ENCODE measurements around the gene INPP4B.
"Not testable (repeated sequence)": the region's sequence is repeated elsewhere in the genome, so short reads cannot be mapped to it uniquely, and the experiment has no call there.

INPP4B gene

GRCh38 chr4:142826503-142827241 lies 19.4 kb downstream of the INPP4B start:
- no peak for DNase-seq (ENCODE audit: low read depth in 3 of 3)

- no peak for DNase-seq (ENCODE audit: low read depth in 3 of 3)
Measured at GRCh38 chr4:142824368-142824767, 21.7 kb downstream of the INPP4B start.

- no peak for DNase-seq (ENCODE audit: low read depth in 3 of 3)
Measured at GRCh38 chr4:142823796-142824195, 22.3 kb downstream of the INPP4B start.

GRCh38 chr4:142818476-142818875 lies 27.6 kb downstream of the INPP4B start:
- DNase-seq (ENCODE audit: low read depth in 3 of 3), result no peak

GRCh38 chr4:142818031-142818430 lies 28.1 kb downstream of the INPP4B start:
- DNase-seq (ENCODE audit: low read depth in 3 of 3), result no peak

GRCh38 chr4:142817442-142817841 lies 28.7 kb downstream of the INPP4B start:
- DNase-seq (ENCODE audit: low read depth in 3 of 3), result peak; percentile 9 to 38 (median 17)

GRCh38 chr4:142815834-142816233 lies 30.3 kb downstream of the INPP4B start:
- peak in 2 of 3 experiments; percentile 12 to 16 for DNase-seq (ENCODE audit: low read depth in 3 of 3)

- no peak for DNase-seq (ENCODE audit: low read depth in 3 of 3)
Measured at GRCh38 chr4:142813388-142813787, 32.7 kb downstream of the INPP4B start.

- DNase-seq (ENCODE audit: low read depth in 3 of 3), result no peak
Measured at GRCh38 chr4:142812091-142812490, 34.0 kb downstream of the INPP4B start.

- no peak for DNase-seq (ENCODE audit: low read depth in 3 of 3)
Measured at GRCh38 chr4:142811034-142811433, 35.1 kb downstream of the INPP4B start.

GRCh38 chr4:142809559-142809958 lies 36.5 kb downstream of the INPP4B start:
- DNase-seq (ENCODE audit: low read depth in 3 of 3), result no peak

- not testable (repeated sequence) for DNase-seq (ENCODE audit: low read depth in 3 of 3)
Measured at GRCh38 chr4:142803879-142804278, 42.2 kb downstream of the INPP4B start.

- no peak for DNase-seq (ENCODE audit: low read depth in 3 of 3)
Measured at GRCh38 chr4:142801966-142802365, 44.1 kb downstream of the INPP4B start.

- DNase-seq (ENCODE audit: low read depth in 3 of 3), result no peak
Measured at GRCh38 chr4:142781114-142781513, 65.0 kb downstream of the INPP4B start.

- no peak for DNase-seq (ENCODE audit: low read depth in 3 of 3)
Measured at GRCh38 chr4:142778900-142779299, 67.2 kb downstream of the INPP4B start.

GRCh38 chr4:142778430-142778829 lies 67.7 kb downstream of the INPP4B start:
- DNase-seq (ENCODE audit: low read depth in 3 of 3), result no peak

GRCh38 chr4:142777045-142777743 lies 68.9 kb downstream of the INPP4B start:
- no peak for DNase-seq (ENCODE audit: low read depth in 3 of 3)

GRCh38 chr4:142776026-142776425 lies 70.1 kb downstream of the INPP4B start:
- no peak for DNase-seq (ENCODE audit: low read depth in 3 of 3)

- no peak for DNase-seq (ENCODE audit: low read depth in 3 of 3)
Measured at GRCh38 chr4:142773505-142773904, 72.6 kb downstream of the INPP4B start.

GRCh38 chr4:142762280-142762679 lies 83.8 kb downstream of the INPP4B start:
- DNase-seq (ENCODE audit: low read depth in 3 of 3), result no peak

- DNase-seq (ENCODE audit: low read depth in 3 of 3), result no peak
Measured at GRCh38 chr4:142752202-142752786, 93.8 kb downstream of the INPP4B start.

GRCh38 chr4:142743121-142743825 lies 102.8 kb downstream of the INPP4B start:
- no peak for DNase-seq (ENCODE audit: low read depth in 3 of 3)
